KBM-7 (cell line): Measurements from ENCODE around the gene PSENEN.

Source experiments
- DNase-seq: peaks from one replicate; pipeline ENCODE4 v3.0.0-alpha.2; 2015
- in situ Hi-C: fragments of 300-500 bp; cut with MboI; formaldehyde crosslinking; loops from 2 replicates; pipeline ENCODE4 v1.14.3; 2020; ENCODE audit warnings: low sequenced_read_pairs, low pct_unique_long_range_greater_than_20kb, mixed read lengths

PSENEN gene, protein sequence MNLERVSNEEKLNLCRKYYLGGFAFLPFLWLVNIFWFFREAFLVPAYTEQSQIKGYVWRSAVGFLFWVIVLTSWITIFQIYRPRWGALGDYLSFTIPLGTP

DNA sequence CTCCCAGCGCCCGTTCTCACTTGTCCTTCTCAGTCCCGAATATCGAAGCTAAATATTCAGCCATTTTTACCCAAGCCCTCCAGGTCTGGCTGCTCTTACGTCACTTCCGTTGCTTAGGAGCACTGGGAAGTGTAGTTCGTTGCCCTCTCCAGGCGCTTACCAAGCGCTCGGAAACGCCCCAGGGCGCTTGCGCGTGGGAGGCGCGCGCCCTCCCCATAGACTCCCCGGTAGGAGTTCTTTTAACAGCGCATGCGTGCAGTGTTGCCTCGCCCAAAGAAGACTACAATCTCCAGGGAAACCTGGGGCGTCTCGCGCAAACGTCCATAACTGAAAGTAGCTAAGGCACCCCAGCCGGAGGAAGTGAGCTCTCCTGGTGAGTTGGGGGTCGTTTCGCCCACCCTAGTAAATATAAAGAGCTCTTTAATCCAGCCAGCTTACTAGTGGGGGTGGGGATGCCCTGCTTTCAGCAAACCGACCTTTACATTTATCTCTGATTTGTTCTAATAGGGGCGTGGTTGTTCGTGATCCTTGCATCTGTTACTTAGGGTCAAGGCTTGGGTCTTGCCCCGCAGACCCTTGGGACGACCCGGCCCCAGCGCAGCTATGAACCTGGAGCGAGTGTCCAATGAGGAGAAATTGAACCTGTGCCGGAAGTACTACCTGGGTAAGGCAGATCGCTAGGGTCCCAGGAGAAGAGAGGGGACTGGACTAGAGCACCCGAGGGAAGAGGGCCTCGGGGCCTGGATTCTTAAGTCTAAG, at the start of gene PSENEN, which contains the start of gene U2AF1L4:
Gene PSENEN (plus strand): TSS at position 324 of the 759 bp plus-strand sequence. CDS start 280 bp downstream, at position 604.
Gene U2AF1L4 (minus strand): TSS at position 91 of the 759 bp plus-strand sequence. CDS start 27 bp downstream, at position 64.
- peak; percentile 99 for DNase-seq
- in situ Hi-C loops: no loop called here

DNA sequence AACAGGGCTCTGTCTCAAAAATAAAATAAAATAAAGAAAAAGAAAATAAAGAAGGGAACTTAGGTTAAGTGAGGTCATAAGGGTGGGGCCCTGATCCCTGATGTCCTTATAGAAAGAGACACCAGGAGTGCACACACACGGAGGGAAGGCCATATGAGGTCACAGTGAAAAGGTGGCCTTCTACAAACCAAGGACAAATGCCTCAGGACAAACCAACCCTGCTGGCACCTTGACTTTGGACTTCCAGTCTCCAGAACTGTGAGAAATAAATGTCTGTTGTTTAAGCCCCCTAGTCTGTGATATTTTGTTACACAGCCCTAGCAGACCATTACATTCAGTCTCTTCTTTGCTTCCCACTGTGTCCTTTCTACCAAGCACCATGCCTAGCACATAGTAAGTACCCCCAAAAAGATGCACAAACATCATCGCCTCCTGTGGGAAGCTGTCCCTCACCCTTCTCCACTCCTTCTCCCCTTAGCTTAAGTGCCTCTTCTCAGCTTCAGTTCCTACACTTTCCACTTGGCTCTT, 49.5 kb upstream of the PSENEN start:
- no peak for DNase-seq
- in situ Hi-C loops: no loop called here

DNA sequence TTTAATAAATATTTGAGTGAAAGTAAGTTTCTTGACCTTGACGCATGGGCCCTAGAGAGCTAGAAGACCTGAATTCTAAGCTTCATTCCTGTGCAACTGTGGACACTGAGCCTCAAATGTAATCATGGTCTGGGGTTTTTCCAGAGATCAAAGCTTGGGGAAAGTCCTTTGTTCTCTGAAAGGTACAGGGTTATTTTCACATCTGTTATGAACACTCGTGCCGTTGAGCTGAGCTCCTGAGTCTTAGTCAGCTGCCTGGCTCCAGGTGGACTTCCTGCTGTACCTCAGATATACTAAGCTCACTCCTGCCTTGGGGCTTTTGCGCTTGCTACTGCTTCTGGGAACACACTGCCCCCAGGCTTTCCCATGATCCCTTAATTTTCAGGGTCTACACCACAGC, 48.6 kb upstream of the PSENEN start:
- no peak for DNase-seq
- in situ Hi-C loops: no loop called here

DNA sequence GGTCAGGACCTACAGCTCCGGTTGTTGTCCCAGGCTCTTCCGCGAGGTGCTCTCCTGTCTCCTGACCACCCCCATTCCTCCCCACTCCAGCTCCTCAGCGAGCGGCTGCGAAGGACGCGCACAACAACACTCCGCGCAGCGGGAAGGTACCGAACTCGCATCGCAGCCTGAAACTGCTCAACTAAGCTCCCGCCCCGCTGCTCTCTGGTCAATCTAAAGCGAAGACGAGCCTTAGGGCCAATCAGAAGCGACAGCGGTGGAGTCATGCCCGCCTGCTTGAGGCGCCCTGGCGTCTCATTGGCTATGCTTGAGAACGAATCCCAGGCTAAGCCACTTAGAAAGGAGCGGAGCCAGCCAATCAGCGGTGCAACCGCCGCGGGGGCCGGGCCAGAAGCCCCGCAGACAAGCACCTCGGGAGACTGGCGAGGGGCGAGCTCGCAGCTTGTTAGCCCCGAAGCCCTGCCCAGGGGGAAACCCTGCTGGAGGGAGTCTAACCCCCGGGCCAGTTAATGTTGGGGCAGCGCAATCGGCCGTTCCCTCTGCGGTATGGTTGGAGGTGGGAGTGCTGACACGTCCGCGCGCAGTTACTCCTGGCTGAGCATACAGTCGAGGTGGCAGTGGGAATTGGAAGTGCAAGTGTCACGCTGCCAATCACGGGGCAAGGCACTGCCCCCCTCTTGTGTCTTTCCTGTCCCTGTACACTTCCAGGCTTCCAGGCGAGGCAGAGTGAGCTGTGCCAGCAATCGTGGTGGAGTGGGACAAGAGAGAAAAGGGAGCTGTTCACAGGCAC, 43.0 kb upstream of the PSENEN start:
- in situ Hi-C loops: no loop called here
- peak; percentile 98 for DNase-seq

DNA sequence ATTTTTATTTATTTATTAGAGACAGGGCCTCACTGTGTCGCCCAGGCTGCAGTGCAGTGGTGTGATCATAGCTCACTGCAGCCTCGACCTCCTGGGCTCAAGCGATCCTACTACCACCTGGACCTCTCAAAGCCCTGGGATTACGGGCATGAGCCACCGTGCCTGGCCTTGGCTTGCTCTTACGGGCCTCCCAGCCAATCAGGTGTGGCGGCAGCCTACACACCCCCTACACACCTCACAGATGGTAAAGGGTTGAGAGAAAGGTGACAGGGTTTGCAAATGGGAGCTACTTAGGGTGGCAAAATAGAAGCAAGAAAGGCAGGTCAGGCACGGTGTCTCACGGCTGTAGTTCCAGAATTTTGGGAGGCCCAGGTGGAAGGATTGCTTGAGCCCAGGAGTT, 42.1 kb upstream of the PSENEN start:
- DNase-seq: no peak
- in situ Hi-C loops: no loop called here

DNA sequence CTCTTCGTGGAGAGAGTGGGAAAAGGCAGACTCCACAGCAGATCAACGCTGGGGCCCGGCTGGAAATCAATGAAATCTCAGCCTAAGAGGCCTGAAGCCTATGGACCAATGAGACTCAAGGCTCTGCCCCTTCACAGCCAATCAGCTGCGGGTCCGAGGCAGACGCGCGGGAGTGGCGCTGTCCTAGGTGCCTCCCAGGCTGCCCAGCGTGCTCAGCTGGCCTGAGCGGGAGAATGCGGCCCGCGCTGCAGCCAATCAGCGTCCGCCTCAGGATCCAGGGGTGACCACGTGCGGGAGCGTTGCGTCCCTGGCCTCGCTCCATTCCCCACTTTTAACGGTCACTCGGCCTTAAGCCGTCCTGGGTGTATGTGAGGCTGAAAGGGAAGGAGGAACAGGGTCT, 41.2 kb upstream of the PSENEN start, which contains the start of gene ZBTB32:
Gene ZBTB32 (plus strand): TSS at position 341 of the 400 bp plus-strand sequence. CDS start 10,069 bp downstream, outside the sequence.
- DNase-seq: no peak
- in situ Hi-C loops: no loop called here

DNA sequence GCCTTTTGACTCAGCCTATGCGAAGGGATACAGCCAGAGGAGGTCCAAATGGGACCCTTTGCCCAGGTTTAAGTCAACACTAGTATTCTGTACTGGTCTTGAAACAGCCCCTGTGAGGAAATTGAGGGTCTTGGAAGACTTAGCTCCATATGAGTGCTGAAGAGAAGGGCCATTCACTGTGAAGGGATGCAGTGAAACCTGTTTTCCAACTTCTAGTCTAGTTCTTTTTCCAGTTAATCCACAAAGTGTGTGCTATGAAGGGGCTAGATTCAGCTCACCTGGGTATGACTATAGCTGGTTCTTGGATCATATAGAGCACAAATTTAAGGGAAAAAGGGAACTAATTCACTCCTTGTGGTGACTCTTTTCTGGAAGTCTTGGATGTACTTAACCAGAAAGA, 37.1 kb upstream of the PSENEN start:
- in situ Hi-C loops: no loop called here
- no peak for DNase-seq

DNA sequence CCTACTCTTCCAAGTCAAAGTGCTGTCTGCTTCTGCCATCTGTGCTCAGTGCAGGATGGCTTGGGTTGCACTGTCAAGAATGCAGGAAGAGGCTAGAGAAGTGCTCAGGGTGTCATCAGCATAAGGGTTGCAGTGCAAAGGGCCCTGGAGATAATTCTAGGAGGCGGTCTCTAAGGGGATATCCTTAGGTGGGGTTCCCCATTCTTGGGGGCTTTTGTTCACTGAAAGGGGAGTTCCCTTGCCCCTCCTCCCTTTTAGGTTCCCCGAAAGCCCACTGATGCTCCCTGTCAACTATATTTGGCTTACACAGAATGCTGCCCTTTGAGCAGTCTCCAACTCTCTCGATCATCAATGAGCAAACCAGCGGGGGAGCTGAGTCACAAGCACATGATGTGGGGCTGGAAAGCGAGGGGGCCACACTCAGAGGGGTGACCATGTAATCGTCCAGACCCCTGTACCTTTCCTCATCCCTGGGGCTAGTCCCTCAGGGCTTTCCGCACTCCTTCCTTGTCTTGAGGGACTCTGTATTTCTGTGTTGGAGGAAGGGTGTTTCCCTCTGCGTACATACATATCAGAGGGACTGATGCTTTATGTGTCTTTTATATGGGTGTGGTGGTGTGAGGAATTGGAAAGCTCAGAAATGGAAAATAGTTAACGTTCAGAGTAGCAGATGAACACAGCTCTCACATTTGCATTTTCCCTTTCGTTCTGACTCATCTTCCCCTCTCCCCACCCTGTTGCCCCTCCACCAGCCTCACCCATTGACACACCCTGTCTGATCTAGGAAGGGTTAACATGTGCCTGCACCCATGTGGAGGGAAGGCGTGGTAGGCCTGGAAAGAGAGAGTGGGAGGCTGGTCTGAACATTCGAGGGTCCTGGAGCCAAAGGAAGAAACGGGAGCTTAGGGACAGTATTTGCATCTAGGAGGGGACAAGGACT, 34.4 kb upstream of the PSENEN start:
- in situ Hi-C loops: no loop called here
- DNase-seq: no peak

DNA sequence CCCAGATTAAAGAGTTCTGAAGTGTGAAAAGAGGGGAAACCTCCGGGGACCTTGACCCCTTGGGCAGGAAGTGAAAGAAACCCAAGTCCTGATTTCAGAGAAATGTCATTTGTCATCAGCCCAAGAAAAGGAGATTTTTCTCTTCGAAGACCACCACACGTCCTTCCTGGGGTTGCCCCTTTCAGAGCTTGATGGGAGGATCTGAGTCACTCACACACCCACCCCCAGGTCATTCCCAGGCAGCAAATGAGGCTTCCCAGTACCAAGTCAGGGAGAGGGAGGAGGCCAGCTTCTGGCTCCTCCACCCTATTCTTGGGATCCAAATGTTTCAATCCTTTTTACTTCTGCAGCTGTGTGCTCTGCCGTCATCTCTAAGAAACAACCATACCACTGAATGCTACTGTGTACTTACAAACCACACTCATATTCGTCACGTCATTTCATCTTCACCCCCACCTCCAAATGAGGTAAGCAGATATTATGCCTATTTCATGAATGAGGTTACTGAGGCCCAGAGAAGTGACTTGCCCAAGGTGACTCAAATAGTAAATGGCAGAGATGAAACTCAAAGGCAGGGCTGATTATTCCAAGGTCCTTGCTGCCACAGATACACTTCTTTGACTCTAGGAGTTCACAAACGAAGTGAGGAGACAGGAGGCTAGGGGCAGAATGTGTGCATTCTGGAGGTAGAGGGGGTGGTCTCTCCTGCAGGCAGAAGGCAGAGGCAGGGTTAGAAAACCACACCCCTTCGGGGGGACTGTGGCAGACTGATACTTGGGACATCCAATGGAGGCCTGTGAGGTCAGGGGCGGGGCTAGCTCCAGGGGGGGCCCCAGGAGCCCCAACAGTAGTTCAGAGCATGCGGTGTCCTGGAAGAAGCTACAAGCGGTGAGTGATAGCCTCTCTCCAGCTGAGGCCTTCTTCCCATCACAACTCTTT, 32.6 kb upstream of the PSENEN start:
- in situ Hi-C loops: no loop called here
- DNase-seq: no peak

DNA sequence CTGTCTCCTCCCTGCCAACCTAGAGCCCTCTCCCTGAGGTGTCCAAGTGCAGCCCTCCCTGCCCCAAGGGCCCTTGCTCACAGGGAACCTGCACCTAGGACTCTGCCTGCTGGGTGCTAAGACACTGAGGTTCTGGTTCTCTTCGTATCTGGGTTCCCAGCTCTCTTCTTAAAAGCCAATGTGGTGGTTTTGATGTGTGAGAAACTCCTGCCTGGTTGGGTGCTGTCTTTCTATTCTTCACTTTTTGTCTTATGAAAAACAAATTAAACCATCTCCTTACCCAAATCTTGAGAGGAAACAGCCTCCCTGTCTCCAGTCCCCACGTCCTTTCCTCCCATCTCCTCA, 32.0 kb upstream of the PSENEN start:
- in situ Hi-C loops: no loop called here
- DNase-seq: no peak

DNA sequence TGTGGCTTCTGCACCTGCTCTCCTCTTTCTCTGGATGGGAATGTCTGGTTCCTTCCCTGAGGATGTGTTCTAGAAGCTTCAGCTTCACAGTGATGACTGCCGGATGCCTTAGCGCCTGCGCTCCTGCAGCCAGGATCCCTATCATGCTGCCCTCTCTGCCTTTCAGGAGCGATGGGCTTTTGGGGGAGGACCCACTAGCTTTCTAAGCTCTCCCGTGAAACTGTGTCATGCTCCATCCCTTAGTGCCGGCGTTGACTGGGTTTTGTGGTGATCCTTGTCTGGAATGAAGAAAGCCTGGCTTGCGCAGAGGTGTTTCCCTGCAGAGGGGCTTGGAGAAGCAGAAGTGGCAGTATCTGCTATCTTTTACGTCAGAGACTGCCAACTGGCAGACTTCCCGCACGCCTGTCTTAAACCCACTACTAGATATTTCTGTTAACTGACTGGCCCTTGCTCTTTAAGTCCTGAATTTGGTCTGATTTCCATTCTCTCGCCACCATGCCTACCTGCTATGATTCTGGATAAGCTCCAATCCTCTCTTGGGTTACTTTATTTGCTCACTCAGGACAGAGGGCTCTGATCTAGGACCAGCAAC, 31.5 kb upstream of the PSENEN start:
- DNase-seq: no peak
- in situ Hi-C loops: no loop called here

DNA sequence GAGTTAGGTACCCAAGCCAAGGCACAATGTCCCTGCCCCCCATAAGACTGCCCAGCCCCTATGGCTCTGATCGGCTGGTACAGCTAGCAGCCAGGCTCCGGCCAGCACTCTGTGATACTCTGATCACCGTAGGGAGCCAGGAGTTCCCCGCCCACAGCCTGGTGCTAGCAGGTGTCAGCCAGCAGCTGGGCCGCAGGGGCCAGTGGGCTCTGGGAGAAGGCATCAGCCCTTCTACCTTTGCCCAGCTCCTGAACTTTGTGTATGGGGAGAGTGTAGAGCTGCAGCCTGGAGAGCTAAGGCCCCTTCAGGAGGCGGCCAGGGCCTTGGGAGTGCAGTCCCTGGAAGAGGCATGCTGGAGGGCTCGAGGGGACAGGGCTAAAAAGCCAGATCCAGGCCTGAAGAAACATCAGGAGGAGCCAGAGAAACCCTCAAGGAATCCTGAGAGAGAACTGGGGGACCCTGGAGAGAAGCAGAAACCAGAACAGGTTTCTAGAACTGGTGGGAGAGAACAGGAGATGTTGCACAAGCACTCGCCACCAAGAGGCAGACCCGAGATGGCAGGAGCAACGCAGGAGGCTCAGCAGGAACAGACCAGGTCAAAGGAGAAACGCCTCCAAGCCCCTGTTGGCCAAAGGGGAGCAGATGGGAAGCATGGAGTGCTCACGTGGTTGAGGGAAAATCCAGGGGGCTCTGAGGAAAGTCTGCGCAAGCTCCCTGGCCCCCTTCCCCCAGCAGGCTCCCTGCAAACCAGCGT, 30.7 kb upstream of the PSENEN start:
- no peak for DNase-seq
- in situ Hi-C loops: no loop called here

DNA sequence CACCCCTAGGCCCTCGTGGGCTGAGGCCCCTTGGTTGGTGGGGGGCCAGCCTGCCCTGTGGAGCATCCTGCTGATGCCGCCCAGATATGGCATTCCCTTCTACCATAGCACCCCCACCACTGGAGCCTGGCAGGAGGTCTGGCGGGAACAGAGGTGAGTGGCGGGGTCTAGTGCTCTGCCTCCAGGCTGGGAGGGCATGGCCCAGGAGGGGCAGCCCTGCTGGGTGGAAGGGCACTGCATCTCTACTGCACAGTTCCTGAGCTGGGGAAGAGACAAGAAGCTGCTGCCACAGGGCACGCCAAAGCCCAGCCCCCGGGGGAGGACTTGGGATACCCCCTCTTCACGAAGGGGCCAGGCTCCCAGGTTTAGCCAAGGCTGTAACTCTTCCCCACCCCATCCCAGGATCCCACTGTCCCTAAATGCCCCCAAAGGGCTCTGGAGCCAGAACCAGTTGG, 30.1 kb upstream of the PSENEN start:
- in situ Hi-C loops: no loop called here
- DNase-seq: no peak

DNA sequence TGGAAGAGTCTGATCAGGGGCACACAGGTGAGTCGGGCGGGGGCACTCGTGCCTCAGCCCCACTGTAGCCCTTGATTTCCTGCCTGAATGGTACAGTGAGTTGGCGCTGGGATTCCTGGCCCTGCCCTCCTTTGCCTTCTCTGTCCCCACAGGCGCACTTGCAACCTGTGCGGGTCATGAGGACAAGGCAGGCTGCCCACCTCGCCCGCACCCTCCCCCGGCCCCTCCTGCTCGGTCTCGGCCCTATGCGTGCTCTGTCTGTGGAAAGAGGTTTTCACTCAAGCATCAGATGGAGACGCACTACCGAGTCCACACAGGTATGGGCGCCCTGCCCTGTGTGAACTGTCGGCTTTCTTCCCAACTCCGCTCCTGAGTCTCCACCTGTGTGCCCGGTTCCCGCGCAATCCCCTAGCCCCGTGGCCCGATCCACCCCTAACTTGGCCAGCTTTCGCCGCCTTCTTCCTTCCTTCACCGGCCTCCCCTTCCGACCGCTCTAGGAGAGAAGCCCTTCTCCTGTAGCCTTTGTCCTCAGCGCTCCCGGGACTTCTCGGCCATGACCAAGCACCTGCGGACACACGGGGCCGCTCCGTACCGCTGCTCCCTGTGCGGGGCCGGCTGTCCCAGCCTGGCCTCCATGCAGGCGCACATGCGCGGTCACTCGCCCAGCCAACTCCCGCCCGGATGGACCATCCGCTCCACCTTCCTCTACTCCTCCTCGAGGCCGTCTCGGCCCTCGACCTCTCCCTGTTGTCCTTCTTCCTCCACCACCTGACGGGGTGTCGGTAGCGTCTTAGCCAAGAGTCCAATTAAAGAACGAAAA, 29.3 kb upstream of the PSENEN start:
- DNase-seq: no peak
- in situ Hi-C loops: no loop called here

DNA sequence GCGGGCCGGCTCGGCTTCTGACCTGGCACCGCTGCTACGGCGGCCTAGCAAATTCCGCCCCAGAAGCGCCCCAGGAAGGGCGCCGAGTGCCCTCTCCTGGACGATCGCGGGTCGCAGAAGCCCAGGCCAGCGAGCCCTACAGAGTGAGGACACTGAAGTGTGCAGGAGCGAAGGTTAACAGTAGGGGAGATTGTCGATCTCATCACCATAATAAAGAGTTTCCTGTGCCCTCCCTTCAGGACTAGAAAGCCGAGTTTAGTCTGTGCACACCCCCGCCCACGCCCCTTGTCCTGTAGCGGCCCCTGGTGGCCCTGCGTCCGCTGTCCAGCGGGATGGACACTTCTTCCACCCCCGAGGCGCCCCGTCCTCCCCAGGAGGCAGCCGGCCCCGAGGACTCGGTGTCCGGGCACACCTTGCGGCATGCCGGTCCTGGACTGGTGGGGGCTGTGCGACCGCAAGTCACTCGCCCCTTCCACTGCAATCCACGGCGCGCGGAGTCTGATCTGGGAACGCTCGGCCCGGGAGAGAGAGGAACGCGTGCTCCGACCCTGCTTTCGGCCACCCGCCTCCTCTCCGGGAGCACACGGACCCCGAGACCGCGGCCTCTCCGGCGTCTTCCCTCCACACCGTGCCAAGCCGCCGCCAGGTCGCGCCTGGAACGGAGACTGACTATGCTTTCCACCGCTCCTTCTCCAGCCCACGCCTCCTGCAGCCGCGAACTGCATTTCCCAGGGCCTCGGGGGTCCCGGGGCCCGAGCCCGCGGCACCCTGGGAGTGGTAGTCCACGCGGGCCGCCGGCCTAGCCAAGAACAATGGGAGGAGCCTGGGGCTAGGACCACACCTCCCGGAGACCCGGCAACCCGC, 28.4 kb upstream of the PSENEN start:
- in situ Hi-C loops: no loop called here
- peak; percentile 98 for DNase-seq
